GM21786 (cell line): ENCODE measurements around the gene ARHGAP1.
"Not testable (repeated sequence)": the region's sequence is repeated elsewhere in the genome, so short reads cannot be mapped to it uniquely, and the experiment has no call there.

ENCODE experiments used
- ATAC-seq: cut with Tn5 transposase; IDR thresholded peaks from one replicate; pipeline ENCODE4 v1.9.1; 2021; ENCODE audit not compliant: unreplicated experiment

ARHGAP1 gene

GRCh38 chr11:46675288-46675851 lies 25.0 kb downstream of the ARHGAP1 start:
- ATAC-seq, result no peak

DNA sequence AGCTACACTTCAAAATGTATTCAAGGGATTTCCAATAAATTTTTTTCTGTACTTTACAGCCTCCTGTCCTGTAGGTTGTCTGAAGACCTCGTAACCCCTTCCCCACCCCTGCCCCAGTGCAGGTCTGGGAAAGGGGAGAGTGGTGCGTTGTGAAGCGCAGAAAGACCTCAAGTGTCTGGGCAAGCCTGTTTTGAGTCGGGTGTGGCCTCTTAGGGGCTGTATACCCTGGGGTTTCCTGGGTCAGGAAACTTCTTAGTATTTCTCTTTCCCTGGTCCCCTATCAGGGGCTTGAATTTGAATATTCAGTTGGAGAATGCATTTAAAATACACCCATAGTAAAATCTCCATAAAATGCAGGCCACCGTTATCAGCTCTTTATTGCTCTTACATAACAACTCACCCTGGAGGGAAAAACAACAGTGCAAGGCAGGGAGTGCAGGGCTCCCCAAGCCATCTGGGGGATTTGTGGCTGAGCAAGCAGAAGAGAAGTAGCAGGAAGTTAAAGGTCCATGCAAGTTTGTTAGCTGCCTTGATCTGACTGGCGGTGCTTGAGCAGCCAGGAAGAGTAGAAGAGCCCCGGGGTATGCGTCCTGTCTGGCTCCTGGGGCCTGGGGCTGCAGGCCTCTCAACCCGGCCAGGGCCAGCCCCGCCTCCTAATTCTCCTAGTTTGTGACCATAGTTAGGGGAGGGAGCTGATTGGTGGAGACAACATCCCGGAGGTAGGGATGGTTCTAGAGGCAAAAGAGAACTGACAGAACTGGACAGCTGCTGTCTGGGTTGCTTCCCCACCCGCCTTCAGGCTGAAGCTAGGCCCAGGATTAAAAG lies 25.7 kb downstream of the ARHGAP1 start:
- ATAC-seq, result no peak

DNA sequence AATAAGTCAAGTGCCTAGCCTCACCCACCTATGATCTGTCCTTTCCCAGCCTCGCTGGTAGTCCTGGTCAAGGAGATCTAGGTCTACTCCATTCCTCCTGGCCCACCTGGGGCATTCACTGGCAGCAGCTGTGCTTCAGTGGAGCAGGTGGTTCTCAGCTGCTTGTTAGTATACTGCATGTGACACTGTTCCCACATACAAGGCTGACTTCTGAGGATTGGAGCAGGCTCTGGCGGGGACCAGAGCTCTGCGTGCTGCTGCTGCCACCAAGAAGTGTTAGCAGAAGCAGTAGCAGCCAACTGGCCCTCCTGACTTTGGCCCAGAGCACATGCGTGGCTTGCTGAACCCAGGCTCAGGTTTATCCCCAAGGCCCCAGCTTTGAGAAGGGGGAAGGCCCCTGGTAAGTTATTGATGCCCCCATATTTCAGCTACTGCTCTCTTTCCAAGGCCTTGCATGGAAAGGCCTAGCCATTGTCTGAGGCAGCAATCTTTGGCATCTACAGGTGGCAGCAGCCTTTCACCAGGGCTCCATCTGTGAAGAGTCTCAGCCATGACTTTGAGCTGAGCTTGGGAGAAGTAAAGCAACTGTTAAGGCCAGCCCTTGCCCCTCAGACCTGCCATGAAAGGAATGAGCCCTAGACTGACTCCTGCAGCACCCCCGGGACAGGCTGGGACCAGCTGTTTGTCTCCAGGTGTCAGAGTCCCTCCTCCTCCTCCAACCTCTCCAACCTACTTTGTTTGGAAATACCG lies 26.5 kb downstream of the ARHGAP1 start:
- ATAC-seq, result no peak

DNA sequence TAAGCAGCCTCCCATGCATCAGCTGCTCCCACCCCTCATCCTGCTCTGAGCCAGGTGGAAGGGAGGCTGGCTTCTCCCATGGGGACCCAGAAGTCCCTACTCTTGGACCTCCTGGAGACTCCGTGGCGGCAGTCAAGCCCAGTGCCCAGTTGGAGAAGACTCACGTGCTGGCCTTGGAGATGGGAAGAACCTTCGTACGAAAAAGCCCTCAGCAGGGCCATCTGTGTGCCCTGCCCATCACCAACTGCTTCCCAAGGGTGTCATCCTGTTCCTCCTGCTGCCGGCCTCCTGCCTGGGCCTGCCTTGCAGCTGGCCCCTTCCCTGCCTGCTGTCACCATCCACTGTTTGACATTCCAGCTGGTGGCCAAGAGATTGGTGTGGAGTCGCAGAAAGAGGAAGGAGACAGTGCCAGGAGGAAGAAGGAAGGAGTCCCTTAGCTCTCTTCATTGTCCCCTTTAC lies 28.0 kb downstream of the ARHGAP1 start:
- ATAC-seq, result no peak

GRCh38 chr11:46671958-46672315 lies 28.5 kb downstream of the ARHGAP1 start:
- no peak for ATAC-seq

GRCh38 chr11:46670521-46670920 lies 29.9 kb downstream of the ARHGAP1 start:
- not testable (repeated sequence) for ATAC-seq

DNA sequence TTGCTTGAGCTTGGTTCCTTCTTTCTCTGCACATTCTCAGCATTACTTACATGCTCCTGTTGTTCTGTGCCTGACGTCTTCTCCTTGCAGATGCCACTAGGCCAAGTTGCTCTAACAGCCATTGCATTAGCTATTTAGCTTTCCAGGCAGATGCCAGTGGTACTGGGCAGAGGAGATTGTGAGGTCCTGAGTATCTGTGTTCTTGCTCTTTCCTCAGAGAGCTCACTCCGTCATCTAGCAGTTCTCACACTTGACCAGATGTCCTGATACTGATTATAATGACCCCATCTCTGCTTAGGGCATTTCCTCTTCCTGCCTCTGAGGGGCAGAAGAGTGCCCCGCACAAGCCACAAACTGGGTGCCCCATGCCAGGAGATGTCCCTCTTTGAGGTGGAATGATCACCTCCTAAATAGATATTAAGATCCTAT lies 30.7 kb downstream of the ARHGAP1 start:
- ATAC-seq, result no peak

- no peak for ATAC-seq
Observed at GRCh38 chr11:46668480-46669085, 31.8 kb downstream of the ARHGAP1 start.

DNA sequence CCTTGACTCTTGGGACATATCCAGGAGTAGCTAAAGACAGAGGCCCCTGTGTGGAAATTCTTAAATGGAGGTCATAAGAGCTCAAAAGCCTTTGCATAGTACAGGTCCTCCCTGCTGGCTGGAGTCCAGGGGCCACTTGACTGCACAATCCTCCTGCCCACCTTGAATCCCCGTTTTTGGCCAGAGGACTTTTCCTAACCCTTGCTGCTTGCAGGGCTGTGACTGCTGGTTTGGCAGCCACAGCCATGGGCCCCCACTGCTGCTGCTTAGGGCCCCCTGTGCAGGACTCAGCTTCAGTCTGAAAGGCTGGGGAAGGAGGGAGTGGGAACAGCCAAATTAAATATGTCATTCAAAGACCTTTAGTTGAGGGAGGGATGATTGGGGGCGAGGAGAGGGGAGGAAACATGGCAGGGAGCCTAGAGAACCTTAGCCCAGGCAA lies 33.4 kb downstream of the ARHGAP1 start:
- no peak for ATAC-seq

DNA sequence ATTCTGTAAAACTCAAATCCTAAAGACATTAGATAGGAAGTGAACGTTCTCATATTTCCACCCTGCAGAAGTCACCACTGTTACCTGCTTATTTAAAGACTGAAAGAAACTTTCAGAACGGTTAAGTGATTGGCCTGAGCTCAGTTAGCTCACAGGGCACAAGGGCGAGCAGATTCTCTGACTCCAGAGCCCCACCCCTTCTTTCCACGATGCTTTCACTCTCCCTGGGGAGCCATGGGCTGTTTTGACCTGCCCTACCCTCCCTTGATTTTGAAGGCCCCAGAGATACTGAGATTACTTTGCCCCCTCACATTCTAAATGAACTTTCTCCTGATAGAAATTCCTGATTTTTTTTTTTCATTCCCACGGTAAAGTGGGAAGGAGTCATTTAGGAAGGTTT lies 33.9 kb downstream of the ARHGAP1 start:
- no peak for ATAC-seq

GRCh38 chr11:46665356-46665755 lies 35.1 kb downstream of the ARHGAP1 start:
- no peak for ATAC-seq

- ATAC-seq, result no peak
Observed at GRCh38 chr11:46664612-46665011, 35.8 kb downstream of the ARHGAP1 start.

GRCh38 chr11:46663277-46663940 lies 37.0 kb downstream of the ARHGAP1 start:
- no peak for ATAC-seq

DNA sequence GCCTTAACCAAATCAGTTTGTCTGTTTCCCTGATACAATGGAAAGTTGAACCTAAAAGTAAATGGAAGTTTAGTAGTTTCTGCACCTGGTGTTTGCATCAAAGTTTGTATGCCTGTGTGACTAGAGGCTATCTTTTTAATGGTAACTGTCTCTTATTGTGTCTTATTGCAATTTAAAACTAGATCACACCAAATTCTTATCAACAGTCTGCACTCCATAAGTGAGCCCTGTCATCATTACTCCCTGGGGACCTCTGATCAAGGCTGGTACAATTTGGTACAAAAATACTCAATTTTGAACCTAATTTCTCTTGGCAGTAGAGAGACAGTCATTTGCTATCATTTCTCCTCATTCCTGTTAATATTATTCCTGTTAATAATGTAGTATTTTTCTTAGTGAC lies 38.1 kb downstream of the ARHGAP1 start:
- ATAC-seq, result no peak

DNA sequence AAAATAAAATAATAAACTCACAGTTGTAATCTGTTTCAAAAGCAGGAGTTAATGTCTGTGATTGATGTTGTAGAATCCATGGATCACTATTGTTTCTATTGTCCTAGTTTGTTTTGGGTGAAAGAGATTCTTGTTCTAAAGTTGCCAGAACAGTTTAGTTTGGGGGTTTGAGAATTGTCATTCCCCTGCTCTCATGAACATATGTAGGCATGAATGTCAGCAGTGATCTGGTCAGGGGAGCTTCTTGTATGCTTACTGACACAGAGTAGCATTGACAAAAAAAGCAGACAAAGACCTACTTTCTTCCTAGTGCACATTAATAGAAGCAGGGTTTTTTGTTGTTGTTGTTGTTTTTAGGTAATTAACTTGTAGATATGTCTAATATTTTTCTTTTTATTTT lies 38.6 kb downstream of the ARHGAP1 start:
- no peak for ATAC-seq

- no peak for ATAC-seq
Observed at GRCh38 chr11:46659908-46660307, 40.5 kb downstream of the ARHGAP1 start.

GRCh38 chr11:46658259-46658658 lies 42.2 kb downstream of the ARHGAP1 start:
- no peak for ATAC-seq

DNA sequence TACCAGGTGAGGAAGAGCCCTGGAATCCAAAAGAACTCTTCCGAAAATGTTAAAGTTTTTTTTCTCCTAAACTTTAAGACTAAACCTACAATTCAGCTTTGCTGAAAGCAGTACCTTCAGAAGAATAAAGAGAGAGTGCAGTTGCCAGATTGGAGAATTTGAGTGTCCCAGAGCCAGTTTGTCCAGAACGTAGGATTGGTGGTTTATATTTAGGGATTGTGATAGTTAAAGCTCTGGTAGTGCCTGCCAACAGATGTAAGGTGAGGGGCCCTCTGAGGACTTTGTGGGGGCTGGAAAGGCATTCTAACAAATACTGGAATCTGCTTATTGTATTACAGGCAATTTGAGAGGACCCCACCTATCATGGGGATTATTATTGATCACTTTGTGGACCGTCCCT lies 43.2 kb downstream of the ARHGAP1 start:
- ATAC-seq, result no peak

- no peak for ATAC-seq
Observed at GRCh38 chr11:46655631-46656030, 44.8 kb downstream of the ARHGAP1 start.

DNA sequence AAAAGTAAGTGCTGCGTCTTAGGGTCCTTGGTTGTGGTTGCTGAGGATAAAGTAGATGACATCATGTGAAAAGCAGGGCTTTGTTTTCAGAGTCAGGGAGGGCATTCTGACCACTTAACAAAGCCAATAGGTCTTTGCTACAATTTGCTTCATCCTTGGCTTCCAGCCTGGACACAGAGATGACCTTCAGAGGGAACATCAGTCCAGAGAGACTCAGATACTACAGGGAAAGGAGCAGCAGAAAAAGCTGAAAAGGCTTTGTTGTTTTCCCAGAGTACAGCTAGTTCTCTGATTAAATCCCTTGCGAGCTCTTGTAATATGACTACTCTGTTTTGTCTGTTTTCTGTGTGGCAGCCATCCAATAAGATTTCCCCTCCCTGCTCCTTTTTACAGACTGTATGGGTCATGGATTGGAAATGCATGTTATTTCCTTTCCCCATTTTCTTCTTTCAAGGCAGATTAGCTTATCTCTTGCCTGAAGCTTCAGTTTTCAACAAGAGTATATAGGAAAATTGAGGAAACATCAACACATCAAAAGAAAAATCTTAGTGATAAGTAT lies 51.2 kb downstream of the ARHGAP1 start:
- no peak for ATAC-seq

GRCh38 chr11:46643986-46644385 lies 56.4 kb downstream of the ARHGAP1 start:
- ATAC-seq, result no peak
